ENCODE data around the gene TMEM217.

DNA sequence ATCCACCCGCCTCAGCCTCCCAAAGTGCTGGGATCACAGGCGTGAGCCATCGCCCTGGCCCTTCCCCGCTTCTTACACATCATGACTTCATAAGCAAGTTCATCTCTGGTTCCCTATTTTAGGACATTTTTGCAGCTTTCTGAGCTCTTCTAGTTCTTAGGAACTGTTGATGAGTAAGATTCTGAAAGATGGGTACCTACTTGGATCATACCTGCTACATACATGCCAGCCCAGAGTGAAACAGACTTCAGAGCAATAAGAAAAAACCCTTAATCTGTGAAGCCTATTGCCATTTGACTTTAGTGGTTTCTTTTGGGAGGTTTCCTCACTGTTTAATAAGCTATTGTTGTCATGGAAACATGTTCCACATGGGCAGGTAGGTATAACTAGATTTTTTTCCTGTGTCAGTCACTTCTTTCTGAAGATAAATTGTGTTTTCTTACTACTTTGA lies 27.9 kb upstream of the TMEM217 start:
- TF ChIP-seq, protein P1, sequence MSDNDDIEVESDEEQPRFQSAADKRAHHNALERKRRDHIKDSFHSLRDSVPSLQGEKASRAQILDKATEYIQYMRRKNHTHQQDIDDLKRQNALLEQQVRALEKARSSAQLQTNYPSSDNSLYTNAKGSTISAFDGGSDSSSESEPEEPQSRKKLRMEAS (IDR thresholded peaks at IDR 0.05; ENCODE audit: low read depth), result no peak
- TF ChIP-seq POLR2AphosphoS5 (IDR thresholded peaks at IDR 0.05; ENCODE audit: low read depth, low read length) (no peak), TCF12 (IDR thresholded peaks at IDR 0.05) (no peak), EZH2phosphoT487 (IDR thresholded peaks at IDR 0.05; ENCODE audit: borderline replicate concordance, low read depth) (no peak), YY1 (IDR thresholded peaks at IDR 0.05; ENCODE audit: low read depth) (no peak)
- TF ChIP-seq, protein P2, sequence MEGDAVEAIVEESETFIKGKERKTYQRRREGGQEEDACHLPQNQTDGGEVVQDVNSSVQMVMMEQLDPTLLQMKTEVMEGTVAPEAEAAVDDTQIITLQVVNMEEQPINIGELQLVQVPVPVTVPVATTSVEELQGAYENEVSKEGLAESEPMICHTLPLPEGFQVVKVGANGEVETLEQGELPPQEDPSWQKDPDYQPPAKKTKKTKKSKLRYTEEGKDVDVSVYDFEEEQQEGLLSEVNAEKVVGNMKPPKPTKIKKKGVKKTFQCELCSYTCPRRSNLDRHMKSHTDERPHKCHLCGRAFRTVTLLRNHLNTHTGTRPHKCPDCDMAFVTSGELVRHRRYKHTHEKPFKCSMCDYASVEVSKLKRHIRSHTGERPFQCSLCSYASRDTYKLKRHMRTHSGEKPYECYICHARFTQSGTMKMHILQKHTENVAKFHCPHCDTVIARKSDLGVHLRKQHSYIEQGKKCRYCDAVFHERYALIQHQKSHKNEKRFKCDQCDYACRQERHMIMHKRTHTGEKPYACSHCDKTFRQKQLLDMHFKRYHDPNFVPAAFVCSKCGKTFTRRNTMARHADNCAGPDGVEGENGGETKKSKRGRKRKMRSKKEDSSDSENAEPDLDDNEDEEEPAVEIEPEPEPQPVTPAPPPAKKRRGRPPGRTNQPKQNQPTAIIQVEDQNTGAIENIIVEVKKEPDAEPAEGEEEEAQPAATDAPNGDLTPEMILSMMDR (IDR thresholded peaks at IDR 0.05), result no peak

Measured in SK-N-SH (cell line).